AG09319 (cell line): ENCODE measurements around the gene PSMG4.

Source experiments
- DNase-seq: peaks from one replicate; pipeline ENCODE4 v3.0.0-alpha.2; 2010; ENCODE audit warnings: low read depth; ENCODE audit errors: extremely low read depth
- CTCF ChIP-seq: IDR thresholded peaks from 2 replicates; pipeline ENCODE4 v1.5.1; 2011; ENCODE audit warnings: low read depth, mild to moderate bottlenecking, inconsistent platforms, low read length, moderate library complexity

The PSMG4 gene

GRCh38 chr6:3291987-3292386 is 33.2 kb downstream of the PSMG4 start:
- DNase-seq = no peak
- no peak for TF ChIP-seq CTCF

- TF ChIP-seq CTCF = no peak
- DNase-seq = no peak
Measured at GRCh38 chr6:3292431-3293197, 33.9 kb downstream of the PSMG4 start.

GRCh38 chr6:3293271-3294155 is 34.8 kb downstream of the PSMG4 start:
- no peak for TF ChIP-seq CTCF
- no peak for DNase-seq

- TF ChIP-seq CTCF = no peak
- no peak for DNase-seq
Measured at GRCh38 chr6:3294396-3294795, 35.6 kb downstream of the PSMG4 start.

- TF ChIP-seq CTCF = peak; percentile 3
- no peak for DNase-seq
Measured at GRCh38 chr6:3294921-3295871, 36.4 kb downstream of the PSMG4 start.

GRCh38 chr6:3296078-3296477 is 37.3 kb downstream of the PSMG4 start:
- DNase-seq = no peak
- no peak for TF ChIP-seq CTCF
